GM12878 (cell line): ENCODE measurements around the gene CBLN2.

ENCODE experiments used
- BRCA1 ChIP-seq: IDR thresholded peaks from 2 replicates; pipeline ENCODE4 v1.6.1; 2011; ENCODE audit warnings: low read depth, low read length, improper control_type of control experiment
- CEBPB ChIP-seq, 2 experiments: fragments of 150-350 bp in 1 of 2; IDR thresholded peaks; 2 replicates each; pipeline ENCODE4 v1.6.1; 2012 to 2014; ENCODE audit warnings: low read depth in 2 of 2, low read length in 2 of 2, borderline replicate concordance in 1 of 2, inconsistent platforms in 1 of 2
- CHD4 ChIP-seq: fragments of 200-600 bp; sonication (generic); IDR thresholded peaks from 2 replicates; pipeline ENCODE4 v1.6.1; 2016; ENCODE audit warnings: mild to moderate bottlenecking
- CTCF ChIP-seq, 3 experiments: IDR thresholded peaks in 2 of 3; conservative IDR thresholded peaks in 1 of 3; 2 replicates each; pipeline ENCODE4 v1.5.1; 2011; ENCODE audit warnings: low read depth in 3 of 3, low read length in 3 of 3, mild to moderate bottlenecking in 3 of 3, control low read depth in 2 of 3, moderate library complexity in 2 of 3, inconsistent platforms in 1 of 3, mixed read lengths in 1 of 3; ENCODE audit not compliant: control insufficient read depth in 2 of 3, insufficient read depth in 1 of 3; ENCODE audit errors: extremely low read depth in 1 of 3
- ETV6 ChIP-seq, 2 experiments: fragments of 450-650 bp in 1 of 2; IDR thresholded peaks in 1 of 2; conservative IDR thresholded peaks in 1 of 2; 2 replicates each; pipeline ENCODE4 v1.6.1; 2014; ENCODE audit warnings: antibody characterized with exemption in 1 of 2, borderline replicate concordance in 1 of 2, low read depth in 1 of 2, mild to moderate bottlenecking in 1 of 2, moderate library complexity in 1 of 2
- EZH2 ChIP-seq: IDR thresholded peaks from 2 replicates; pipeline ENCODE4 v1.6.1; 2012; ENCODE audit warnings: low read depth, mild to moderate bottlenecking, control low read depth, inconsistent platforms, low read length, borderline replicate concordance; ENCODE audit not compliant: control insufficient read depth
- NFYA ChIP-seq: IDR thresholded peaks from 2 replicates; pipeline ENCODE4 v1.6.1; 2011; ENCODE audit warnings: low read depth, mild to moderate bottlenecking, low read length, improper control_type of control experiment, borderline replicate concordance
- RAD21 ChIP-seq: IDR thresholded peaks from 2 replicates; pipeline ENCODE4 v1.6.1; 2011; ENCODE audit warnings: mild to moderate bottlenecking, low read depth, low read length, moderate library complexity; ENCODE audit not compliant: insufficient read depth
- REST ChIP-seq: IDR thresholded peaks from 2 replicates; pipeline ENCODE4 v1.6.1; 2012; ENCODE audit warnings: mild to moderate bottlenecking, low read depth, low read length

- TF ChIP-seq NFYA (no peak), BRCA1 (no peak), CTCF (IDR thresholded peaks at IDR 0.05 in 2 of 3, conservative IDR thresholded peaks at IDR 0.05 in 1 of 3; ENCODE audit: control insufficient read depth in 2 of 3, extremely low read depth in 1 of 3, insufficient read depth in 1 of 3, low read depth in 3 of 3, low read length in 3 of 3) (no peak), REST (no peak), RAD21 (no peak), EZH2 (no peak), CEBPB (IDR thresholded peaks at IDR 0.05; ENCODE audit: borderline replicate concordance in 1 of 2, low read depth in 2 of 2, low read length in 2 of 2) (no peak), ETV6 (conservative IDR thresholded peaks at IDR 0.05 in 1 of 2, IDR thresholded peaks at IDR 0.05 in 1 of 2; ENCODE audit: borderline replicate concordance in 1 of 2, low read depth in 1 of 2) (no peak), CHD4 (no peak)
Measured at GRCh38 chr18:72502671-72503431, 41.3 kb downstream of the CBLN2 start.
